GM21515 (cell line): Measurements from ENCODE around the gene STYXL1.

Experiments
- ATAC-seq: cut with Tn5 transposase; IDR thresholded peaks from one replicate; pipeline ENCODE4 v1.9.1; 2021; ENCODE audit not compliant: unreplicated experiment

The STYXL1 gene

DNA sequence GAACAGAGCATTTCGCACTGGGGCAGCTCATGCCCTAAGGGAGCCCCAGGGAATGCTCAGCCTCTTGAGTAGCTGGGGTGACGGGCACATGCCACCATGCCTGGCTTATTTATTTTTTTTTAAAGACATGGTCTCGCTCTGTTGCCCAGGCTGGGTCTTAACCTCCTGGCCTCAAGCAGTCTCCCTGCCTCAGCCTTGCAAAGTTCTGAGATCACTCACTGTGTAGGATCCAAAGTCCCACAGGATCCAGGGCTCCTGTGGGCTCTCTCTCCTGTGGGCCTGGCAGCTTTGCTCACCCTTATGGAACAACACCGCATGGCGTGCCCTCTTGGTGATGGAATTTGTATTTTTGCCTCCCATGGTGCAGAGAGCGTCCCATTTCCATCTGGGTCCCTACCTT is 87.4 kb downstream of the STYXL1 start:
- ATAC-seq = no peak

GRCh38 chr7:75958802-75959543 is 88.8 kb downstream of the STYXL1 start:
- ATAC-seq = no peak

GRCh38 chr7:75957021-75957736 is 90.6 kb downstream of the STYXL1 start:
- no peak for ATAC-seq

DNA sequence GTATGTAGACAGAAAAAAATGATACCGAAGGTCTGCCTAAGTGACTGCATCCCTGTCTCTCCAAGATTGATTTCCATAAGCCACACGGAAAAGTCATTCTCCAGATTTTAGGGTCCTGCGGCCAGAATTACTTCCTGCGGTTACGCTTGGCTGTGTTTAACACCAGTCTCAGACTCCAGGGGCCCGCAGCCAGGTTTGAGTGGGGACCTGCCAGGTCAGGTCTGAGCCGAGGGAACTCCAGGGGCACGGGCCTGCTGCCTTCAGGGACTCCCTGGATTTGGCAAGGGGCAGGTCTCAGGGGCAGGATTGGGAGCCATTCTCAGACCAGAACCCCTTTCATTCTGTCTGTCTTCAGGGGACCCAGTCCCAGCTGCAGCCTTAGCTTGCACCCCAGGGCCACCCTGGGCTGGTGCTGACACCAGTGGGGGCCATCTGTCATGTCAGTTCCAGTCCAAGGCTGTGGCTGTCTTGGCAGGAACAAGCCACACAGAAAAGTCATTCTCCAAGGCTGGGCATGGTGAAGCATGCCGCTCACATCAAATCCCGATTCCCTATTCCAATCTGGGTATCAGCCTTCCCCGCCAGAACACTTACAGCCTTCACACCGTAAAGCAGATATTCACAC is 92.4 kb downstream of the STYXL1 start:
- ATAC-seq = no peak

GRCh38 chr7:75953931-75954330 is 93.9 kb downstream of the STYXL1 start:
- ATAC-seq = no peak

- ATAC-seq = no peak
Observed at GRCh38 chr7:75953431-75953830, 94.4 kb downstream of the STYXL1 start.

GRCh38 chr7:75951506-75951905 is 96.3 kb downstream of the STYXL1 start:
- no peak for ATAC-seq

DNA sequence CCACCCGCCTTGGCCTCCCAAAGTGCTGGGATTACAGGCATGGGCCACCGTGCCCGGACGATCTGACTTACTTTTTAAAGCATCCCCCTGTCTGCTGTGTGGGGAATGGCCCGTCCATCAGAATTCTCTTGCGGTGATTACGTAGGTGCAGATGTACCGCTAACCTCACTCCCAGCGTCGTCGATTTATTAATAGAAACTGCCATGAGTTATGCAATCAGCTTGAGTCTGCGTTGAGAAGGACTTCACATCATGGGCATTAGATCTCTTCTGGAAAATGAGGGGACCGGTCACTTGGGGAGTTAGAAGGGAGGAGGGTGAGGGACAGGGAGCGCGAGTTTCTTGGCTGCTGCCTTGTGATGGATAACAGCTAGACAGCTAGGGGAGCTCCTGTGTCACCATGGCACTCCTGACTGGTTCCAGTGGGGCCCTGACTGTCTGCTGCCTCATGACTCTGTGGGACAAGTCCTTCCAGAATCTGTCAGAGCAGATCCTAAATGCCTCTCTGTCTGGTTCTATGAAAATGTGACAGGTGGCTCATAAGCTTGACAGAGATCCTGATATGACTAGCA is 97.6 kb downstream of the STYXL1 start:
- no peak for ATAC-seq

DNA sequence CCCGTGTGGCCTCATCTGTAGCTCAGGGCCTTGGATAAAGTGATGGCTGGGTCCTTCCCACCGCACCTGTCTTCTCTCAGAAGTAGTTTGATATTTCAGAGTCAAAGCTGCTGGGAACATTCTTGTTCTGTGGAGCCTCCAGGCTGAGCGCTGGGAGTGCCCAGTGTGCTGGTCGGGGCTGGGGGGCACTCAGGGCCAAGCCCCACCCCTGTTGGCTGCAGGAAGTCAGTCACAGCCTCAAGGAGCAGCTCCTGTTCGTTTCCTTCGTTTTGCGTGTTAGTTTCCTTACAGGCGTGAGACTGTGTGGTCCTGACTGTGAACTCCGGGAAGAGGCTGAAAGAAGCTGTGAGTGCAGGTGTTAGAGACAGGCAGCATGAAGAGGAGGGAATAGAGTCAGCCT is 99.6 kb downstream of the STYXL1 start:
- no peak for ATAC-seq
